ENCODE results near the gene SEC14L2.

The SEC14L2 gene

GRCh38 chr22:30405731-30406130 is 8.9 kb downstream of the SEC14L2 start:
- no peak for DNase-seq (ENCODE audit: low read depth)

GRCh38 chr22:30406400-30406799 is 9.6 kb downstream of the SEC14L2 start:
- DNase-seq (ENCODE audit: low read depth), result no peak

DNA sequence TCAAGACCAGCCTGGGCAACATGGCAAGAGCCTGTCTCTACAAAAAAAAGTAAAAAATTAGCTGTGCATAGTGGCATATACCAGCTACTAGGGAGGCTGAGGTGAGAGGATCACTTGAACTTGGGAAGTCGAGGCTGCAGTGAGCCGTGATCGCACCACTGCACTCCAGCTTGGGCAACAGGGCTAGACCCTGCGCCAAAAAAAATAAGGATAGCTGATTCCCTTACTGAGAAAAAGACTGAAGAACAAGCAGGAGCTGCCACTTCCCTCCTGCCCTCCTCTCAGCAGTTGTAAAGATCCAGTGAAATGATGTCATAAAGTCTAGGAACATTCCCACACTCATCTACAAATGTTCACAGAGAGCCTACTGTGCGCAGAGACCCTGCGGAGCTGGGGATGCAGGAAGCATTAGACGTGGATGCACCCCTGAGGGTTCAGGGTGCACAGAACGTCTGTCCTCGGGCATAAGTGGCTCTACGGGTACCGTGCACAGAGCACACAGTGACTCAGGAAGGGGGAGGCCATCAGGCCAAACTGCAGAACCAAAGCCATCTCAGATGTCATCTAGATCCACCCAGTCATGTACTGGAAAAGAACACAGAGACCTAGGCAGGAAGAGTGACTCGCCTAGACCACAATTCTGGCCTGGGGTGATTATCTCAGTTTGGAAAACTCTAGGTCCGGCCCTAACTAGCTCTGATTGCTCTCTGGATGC is 11.7 kb downstream of the SEC14L2 start:
- no peak for DNase-seq (ENCODE audit: low read depth)

- no peak for DNase-seq (ENCODE audit: low read depth)
Observed at GRCh38 chr22:30411780-30412179, 15.0 kb downstream of the SEC14L2 start.

- DNase-seq (ENCODE audit: low read depth), result no peak
Observed at GRCh38 chr22:30413001-30413400, 16.2 kb downstream of the SEC14L2 start.

DNA sequence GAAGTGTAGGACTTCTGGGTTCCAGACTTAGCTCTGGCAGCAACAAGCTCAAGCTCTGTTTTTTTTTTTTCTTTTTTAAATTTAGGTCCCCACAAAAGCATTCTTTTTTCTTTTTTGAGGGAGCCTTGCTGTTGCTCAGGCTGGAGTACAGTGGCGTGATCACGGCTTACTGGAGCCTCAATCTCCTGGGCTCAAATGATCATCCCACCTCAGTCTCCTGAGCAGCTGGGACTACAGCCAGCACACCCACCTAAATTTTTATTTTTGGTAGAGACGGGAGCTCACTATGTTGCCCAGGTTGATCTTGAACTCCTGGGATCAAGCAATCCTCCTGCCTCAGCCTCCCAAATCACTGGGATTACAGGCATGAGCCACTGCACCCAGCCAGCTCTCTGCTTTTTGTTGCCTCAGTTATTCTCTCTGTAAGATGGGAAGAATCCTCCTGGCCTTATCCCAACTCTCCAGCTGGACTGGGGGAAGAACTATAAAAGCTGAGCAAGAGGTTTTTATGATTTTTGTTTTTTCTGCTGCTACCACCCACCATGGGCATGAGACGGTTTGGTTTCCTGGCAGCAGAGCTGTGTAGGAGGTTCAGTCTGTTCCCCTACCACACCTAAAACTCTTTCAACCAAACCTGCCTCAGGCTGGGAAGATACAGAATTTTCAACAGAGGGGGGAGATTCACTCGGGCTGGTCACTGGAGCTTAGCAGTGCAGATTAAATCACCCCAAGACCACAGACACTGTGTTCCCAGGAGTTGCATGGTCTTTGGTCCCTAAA is 17.1 kb downstream of the SEC14L2 start:
- DNase-seq (ENCODE audit: low read depth), result no peak

DNA sequence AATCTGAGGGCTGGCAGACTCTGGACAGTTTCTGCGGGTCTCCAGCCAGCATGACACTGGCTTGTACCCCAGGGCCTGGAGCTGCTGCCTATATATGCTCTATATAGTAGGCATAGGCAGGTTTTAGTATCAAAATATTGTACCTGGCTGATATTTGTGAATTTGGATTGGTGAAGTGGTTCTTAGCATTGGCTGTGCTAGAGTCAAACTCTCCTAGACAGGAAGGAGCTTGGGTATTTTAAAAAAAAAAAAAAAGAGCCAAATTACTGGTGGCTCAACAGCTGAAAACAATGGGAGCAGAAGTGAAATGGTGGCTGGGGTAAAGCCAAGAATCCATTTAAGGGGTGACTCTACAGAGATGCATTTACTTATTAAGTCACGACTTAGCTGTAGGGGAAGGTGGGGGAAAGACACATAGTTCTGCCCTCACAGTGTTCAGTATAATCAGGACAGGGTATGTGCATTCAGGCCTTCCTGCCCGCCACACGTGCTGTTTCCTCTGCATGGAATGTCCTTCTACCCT is 17.8 kb downstream of the SEC14L2 start:
- no peak for DNase-seq (ENCODE audit: low read depth)

GRCh38 chr22:30416403-30416802 is 19.6 kb downstream of the SEC14L2 start:
- DNase-seq (ENCODE audit: low read depth), result no peak

DNA sequence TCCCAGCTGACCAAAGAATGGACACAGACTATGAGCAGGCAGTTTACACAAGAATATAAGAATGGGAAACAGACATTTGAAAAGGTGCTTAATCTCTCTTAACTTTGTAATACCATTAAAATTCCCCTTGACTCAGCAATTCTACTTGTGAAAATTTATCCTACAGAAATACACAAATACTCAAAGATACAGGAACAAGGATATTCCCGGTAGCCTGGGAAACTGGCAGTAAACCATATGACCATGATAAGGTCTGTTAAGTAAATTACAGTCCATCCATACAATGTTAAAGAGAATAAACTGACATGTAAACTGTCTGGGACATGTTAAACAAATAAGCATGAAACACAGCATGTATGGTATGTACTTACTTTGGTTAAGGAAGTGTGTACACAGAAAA is 20.0 kb downstream of the SEC14L2 start:
- no peak for DNase-seq (ENCODE audit: low read depth)

- no peak for DNase-seq (ENCODE audit: low read depth)
Observed at GRCh38 chr22:30420347-30421125, 23.7 kb downstream of the SEC14L2 start.

- DNase-seq (ENCODE audit: low read depth), result no peak
Observed at GRCh38 chr22:30421695-30422480, 25.1 kb downstream of the SEC14L2 start.

DNA sequence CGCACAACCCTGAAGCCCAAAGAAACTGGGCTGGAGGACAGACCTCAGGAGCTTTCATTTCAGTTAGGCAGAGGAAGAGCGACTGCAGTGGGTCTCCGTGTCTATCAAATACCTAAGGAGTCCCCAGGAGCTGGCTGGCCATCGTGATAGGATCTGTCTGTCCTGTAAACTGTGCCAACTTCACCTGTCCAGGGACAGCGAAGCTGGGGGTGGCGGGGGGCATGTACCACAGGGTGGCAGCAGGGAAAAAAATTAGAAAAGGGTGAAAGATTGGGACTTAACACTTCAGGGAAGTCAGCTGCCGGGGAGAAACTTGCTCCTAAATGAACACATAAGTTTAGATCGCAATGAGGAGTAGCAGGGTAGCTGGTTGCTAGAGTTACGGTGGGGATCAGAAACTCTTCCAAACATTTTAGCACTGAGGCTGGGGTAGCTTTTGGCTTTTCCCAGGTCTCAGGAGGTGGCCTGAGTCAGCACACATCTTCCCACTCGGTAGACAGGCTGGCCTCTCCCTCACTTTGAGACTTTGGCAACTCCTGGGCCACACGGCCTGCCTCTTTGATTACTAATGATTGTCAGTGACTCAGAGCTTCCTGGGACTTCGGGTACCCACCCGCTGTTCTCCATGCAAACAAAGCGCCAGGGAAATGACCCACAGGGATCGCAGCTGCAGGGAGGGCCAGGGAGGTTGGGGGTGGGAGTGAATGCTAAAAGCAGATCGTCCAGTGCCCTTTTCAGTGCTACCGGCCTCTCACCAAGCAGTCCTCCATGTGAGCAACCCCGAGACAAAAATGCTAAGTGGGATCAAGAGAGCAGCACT is 25.9 kb downstream of the SEC14L2 start:
- DNase-seq (ENCODE audit: low read depth), result peak; percentile 19

GRCh38 chr22:30423301-30423958 is 26.6 kb downstream of the SEC14L2 start:
- peak; percentile 39 for DNase-seq (ENCODE audit: low read depth)

DNA sequence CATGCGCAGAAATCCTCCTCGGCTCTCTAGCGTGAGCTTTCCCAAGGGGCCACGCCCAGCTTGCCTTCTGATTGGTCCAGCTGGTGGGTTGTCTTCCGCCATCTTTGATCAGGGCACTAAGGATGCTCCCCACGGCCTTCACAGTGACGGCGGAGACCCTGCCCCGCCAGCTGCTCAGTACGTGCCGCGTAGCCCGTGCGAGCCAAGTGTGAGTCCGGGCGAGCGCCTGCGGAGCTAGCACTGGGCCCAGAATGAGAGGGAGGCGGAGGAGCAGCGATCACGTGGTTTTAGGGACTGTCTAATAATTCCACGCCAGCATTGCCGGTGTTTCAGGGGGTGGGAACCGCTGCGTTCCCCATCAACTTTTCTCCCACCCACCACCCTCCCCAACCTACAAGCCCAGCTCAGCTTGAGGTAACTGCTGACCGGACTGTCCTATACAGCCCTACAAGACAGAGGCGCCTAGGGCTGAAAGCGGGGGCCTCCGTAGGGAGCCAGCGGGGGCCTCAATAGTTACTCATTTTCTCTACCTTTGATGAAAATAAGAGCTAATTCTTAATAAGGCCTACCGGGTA is 27.2 kb downstream of the SEC14L2 start:
- DNase-seq (ENCODE audit: low read depth), result peak; percentile 93

- no peak for DNase-seq (ENCODE audit: low read depth)
Observed at GRCh38 chr22:30424534-30425326, 27.9 kb downstream of the SEC14L2 start.

DNA sequence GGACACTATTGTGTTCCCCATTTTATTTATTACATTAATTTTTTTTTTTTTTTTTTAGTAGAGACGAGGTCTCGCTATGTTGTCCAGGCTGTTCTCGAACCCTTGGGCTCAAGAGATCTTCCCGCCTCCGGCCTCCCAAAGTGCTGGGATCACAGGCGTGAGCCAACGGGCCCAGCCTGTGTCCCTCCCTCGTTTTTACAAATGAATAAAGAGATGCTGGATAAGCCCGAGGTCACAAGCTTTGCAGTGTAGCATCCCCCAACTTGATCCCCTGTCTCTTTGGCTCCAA is 28.5 kb downstream of the SEC14L2 start:
- DNase-seq (ENCODE audit: low read depth), result no peak

DNA sequence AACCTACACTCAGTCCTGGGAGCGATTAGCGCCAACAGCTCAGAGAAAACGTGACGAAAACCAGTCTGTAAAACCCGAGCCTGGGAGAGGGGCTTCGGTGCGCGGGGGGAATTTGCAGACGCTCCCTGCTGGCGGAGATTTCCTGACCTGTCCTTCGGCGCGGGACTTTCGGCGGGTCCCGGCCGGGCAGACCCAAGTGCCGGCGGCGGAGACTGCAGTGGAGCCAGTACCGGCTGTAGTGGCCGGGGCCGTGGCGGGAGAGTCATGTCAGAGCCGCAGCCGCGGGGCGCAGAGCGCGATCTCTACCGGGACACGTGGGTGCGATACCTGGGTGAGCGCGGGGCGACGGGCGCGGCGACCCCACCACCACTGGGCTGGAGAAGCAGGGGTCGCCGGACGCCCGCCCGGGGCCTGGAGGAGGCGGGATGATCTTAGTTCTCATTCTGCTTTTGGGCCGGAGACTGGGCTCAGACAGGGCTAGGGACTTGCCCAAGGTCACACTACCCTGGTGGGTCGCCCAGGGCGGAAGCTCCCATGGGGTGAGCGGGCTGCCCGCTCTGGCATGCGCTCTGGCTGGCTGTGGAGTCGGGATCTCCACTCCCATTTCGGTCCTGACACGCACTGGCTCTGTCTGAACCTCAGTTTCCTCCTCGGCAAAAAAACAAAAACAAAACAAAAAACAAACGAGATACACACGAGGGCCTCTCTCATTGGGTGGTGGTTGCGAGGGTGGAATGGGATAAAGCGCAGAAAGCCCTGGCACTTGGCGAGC is 29.0 kb downstream of the SEC14L2 start, which contains the start of gene MTFP1:
Gene MTFP1 (plus strand): TSS at position 153 of the 772 bp plus-strand sequence. CDS start 112 bp downstream, at position 265.
- peak; percentile 29 for DNase-seq (ENCODE audit: low read depth)

All from stimulated activated CD8-positive, alpha-beta memory T cell treated with anti-CD3 and anti-CD28 coated beads, Interleukin-4, amount 100 ng/mL, for 24 hours (primary cell).